ENCODE measurements around the gene ZC3H6.

DNA sequence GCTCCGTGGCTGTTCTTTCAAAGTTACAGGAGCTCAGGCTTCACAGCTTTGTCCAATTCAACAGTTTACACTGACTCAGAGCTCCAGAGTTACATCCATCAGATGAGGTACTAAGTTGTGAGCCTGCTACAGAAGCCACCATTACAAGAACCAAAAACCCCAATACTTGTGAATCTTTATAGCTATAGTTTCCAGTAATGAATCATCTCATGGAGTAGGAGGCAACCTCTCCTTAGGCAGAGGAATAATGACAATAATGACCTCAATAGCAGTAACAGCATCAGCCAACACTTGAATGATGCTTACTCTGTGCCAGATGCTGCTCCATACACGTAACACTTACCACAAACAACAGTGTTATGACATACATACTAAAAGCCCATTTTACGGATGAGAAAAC, 24.1 kb upstream of the ZC3H6 start:
- TF ChIP-seq, protein P1, sequence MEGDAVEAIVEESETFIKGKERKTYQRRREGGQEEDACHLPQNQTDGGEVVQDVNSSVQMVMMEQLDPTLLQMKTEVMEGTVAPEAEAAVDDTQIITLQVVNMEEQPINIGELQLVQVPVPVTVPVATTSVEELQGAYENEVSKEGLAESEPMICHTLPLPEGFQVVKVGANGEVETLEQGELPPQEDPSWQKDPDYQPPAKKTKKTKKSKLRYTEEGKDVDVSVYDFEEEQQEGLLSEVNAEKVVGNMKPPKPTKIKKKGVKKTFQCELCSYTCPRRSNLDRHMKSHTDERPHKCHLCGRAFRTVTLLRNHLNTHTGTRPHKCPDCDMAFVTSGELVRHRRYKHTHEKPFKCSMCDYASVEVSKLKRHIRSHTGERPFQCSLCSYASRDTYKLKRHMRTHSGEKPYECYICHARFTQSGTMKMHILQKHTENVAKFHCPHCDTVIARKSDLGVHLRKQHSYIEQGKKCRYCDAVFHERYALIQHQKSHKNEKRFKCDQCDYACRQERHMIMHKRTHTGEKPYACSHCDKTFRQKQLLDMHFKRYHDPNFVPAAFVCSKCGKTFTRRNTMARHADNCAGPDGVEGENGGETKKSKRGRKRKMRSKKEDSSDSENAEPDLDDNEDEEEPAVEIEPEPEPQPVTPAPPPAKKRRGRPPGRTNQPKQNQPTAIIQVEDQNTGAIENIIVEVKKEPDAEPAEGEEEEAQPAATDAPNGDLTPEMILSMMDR (IDR thresholded peaks at IDR 0.05): no peak
- no peak for TF ChIP-seq POLR2A (IDR thresholded peaks at IDR 0.05)

Data from uterus (tissue), 2 donors.